Fibroblast of skin of right biceps (primary cell): ENCODE measurements around the gene HNRNPC.

Experiments used
- DNase-seq: peaks from one replicate; pipeline ENCODE4 v3.0.0-alpha.2; 2013

HNRNPC gene

GRCh38 chr14:21208554-21208953, 60.7 kb downstream of the HNRNPC start:
- no peak for DNase-seq

DNA sequence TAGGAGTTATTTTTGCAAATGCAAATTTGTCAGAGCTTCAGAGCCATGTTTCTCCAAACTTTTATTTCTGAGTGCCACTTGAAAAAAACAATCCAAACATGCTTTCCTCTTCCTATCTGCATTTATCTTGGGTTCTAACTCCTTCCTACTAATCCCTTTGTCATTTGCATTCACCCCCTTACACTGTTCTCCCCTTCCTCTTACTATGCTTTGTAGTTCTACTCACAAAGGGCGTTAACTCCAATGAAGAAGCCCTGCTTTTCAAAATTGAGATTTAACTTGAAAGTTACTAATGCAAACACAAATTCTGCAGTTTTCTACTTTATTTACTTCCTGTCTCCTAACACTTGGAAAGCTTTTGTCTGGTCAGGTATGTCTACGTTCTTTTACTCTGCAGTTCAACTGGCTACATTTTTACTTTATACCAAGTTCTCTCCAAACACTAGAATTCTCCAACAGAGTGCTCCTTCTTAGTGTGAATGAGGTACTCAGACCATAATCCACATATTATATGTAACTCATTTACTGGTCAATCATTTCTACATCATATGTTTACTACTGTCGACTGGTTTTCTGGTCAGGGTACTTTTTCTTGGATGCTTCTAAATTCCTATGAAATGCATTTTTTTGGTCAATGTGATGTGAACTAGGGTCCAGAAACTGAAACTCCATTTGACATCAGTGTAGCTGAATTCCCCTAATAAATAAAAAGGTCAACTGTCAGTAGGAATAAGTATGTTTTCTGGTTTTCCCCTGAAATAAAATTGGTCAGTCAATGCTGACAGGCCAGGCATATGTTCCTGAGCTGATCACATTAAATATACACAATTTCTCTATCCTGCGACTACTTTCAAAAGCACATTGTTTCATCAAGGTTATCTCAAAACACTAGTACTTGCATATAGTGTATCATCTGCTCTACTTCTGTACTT, 62.2 kb downstream of the HNRNPC start:
- no peak for DNase-seq

- DNase-seq = no peak
These were observed 63.3 kb downstream of the HNRNPC start for GRCh38 chr14:21205678-21206581.

- no peak for DNase-seq
These were observed 64.1 kb downstream of the HNRNPC start for GRCh38 chr14:21205026-21205677.

DNA sequence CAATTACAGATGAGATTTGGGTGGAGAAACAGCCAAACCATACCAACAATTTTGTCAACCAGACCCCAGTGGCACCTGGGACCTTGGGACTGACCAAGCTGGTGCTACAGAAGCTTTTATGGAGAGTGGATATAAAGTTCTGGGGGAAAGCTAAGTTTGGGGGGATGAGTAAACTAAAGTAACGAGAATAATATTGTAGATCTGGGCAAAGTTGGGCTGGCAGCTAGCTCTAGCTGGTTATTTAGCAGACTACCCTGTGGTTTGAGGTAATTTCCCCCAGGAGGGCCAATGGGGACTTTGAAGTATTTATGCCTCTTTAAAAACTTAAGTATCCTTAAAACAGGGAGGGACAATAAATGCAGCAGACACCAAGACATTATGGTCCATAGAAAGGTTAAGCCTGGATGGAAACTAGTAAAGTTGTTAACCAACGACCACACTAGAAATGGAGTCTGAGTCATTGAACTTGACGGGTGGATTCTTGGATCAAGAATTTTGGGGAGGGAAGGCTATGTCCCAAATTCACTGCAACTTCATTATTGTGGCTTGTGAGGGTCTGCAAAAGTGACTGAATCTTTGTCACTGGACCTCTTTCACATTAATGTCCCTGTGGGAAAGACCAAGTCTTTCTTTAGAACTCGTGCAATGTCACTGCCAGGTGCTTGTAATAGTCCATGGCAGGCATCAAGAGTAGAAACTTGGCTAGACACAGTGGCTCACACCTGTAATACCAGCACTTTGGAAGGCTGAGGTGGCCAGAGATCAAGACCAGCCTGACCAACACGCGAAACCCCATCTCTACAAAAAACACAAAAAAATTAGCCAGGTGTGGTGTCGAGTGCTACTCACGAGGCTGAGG, 64.8 kb downstream of the HNRNPC start:
- DNase-seq = no peak

DNA sequence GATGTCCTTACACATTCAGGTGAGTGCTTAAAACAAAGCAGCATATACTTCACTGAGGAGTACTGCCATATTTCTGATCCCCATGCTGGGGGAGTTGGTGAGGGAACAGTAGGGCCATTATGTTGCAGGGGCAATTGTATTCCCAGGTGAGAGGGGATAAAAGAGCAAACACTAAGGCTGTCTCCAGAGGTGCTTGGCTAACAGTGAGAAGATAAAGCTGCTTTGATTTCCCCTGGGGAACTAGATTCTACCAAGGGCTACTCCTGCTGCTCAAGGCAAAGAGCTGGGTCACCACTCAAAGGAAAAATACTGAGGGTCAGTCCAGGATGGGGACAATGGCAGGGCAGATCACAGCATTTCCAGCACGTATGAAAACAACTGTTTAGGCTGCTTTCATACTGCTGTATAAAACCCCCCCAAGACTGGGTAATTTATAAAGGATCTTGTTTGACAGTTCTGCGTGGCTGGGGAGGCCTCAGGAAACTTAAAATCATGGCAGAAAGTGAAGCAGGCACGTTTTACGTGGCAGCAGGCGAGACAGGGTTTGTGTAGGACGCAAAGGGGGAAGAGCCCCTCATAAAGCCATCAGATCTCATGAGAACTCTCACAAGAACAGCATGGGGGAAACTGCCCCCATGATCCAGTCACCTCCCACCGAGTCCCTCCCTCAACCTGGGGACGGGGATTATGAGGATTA, 65.6 kb downstream of the HNRNPC start:
- DNase-seq = no peak

GRCh38 chr14:21202463-21203358, 66.5 kb downstream of the HNRNPC start:
- no peak for DNase-seq

- DNase-seq = no peak
These were observed 67.3 kb downstream of the HNRNPC start for GRCh38 chr14:21201732-21202462.

GRCh38 chr14:21200752-21201461, 68.3 kb downstream of the HNRNPC start:
- no peak for DNase-seq

GRCh38 chr14:21199611-21200560, 69.4 kb downstream of the HNRNPC start:
- peak; percentile 52 for DNase-seq

DNA sequence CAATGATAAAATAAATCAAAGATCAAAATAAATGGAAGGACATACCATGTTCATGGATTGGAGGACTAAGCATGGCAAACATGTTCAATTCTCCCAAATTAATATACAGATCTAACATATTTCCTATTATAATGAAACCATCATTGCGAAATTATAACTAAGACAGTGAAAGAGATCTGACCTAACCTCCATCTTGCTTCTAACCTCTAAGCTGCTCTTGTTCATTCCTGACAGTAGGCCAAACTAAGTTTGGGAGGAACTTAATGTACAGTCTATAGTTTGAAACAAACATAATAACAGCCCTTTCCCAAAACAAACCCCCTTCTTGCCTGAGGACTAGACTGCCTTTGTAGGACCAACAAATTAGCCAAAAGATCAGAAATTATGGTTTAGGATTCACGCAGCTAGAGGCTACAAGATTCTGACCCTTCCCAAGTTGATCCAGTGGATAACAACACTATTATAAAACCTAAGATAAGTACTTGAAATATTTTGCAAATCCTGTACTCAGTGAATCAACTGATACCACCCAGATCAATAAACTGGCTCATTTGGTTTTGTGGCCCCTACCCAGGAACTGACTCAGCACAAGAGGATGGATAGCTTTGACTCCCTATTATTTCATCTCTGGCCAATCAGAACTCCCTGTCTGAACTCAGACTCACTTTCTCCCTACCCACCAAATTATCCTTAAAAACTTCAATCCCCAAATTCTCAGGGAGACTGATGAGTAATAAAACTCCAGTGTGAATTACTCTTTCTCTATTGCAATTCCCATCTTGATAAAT, 71.6 kb downstream of the HNRNPC start:
- no peak for DNase-seq

GRCh38 chr14:21194597-21194996, 74.6 kb downstream of the HNRNPC start:
- no peak for DNase-seq

DNA sequence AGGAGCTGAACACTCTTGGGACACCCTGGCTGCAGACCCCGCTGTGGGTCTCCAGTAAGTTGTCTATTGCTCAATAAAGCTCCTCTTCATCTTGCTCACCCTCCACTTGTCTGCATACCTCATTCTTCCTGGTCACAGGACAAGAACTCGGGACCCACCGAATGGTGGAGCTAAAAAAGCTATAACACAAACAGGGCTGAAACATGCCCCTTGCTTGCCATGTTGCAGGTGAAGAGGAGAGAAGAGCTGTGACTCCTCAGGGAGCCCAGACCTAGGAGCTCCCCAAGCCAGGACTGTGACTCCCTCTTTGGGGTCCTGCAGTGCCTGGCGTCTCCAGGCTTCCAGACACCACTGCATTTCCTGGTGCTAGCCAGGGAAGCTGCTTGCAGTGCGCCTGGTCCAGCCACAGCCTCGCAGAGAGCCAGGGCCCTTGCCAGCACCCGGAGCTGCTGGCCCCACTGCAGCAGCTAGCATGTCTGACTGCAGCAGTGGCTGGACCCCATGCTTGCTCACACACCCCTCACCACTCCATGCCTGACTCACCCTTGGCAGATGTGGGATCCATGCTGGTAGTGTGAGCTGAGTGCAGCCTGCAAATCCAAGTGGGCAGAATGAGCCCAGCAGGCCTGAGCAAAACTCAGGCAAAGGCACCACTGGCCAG, 76.2 kb downstream of the HNRNPC start:
- DNase-seq = peak; percentile 22

DNA sequence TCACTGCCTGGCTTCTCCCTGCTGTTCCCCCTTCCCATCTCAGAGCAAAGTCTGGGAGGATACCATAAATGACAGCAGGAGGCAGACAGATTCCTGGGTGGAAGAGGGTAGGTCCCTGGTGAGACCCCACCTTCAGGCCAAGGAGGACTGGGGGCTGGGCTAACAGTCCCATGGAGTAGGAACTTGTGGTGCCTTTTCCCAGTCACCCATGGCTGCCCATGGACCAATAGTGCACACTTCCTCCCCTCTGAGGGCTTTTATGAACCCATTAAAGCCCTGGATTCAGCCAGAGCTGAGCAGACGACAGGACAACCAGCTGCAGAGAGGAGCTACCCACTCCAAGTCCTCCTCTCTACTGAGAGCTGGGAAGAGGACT, 76.8 kb downstream of the HNRNPC start:
- DNase-seq = no peak

DNA sequence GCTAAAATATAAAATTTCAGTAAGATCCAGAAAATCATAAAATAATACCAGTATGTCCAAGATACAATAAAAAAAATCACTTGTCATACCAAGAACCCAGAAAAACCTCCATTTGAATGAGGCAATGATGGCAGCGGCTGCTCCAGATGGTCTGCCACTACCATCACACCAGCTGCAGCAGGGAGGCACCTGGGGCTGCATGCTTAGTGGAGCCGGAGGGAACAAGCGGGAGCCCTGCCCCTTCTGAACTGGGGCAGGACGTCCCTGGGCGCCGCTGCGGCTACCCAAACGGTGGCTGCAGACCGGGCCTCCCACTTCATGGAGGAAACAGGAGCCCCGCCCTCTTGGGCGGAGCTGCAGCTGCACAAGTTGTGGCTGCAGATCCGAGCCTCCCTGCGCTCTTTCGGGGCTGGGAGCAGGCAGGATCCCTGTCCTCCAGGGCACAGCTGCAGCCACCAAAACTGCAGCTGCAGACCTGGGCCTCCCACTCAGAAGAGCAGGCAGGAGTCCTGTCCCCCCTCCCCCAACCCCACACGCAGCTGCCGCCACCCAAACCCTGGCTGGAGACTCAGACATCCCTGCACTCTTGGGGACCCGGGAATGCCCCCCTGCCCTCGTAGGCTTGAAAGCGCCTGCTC, 77.3 kb downstream of the HNRNPC start:
- peak; percentile 49 for DNase-seq

DNA sequence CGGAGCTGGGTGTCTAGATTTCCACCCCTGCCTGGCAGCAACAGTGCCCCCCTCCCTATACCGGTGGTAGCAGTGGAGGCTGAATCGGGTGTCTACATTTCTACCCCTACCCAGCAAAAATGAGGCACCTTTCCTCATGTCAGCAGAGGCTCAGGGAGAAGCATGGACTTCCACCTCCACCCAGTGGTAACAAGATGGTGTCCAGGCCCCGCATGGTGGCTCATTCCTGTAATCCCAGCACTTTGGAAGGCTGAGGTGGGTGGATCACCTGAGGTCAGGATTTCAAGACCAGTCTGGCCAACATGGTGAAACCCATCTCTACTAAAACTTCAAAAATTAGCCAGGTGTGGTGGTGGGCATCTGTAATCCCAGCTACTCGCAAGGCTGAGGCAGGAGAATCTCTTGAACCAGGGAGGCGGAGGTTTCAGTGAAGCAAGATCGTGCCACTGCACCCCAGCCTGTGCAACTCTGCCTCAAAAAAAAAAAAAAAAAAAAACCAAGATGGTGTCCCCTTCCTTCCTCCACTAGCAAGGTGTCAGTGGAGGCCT, 77.9 kb downstream of the HNRNPC start:
- no peak for DNase-seq
